ENCODE measurements around the gene PLXNA1.

The PLXNA1 gene

DNA sequence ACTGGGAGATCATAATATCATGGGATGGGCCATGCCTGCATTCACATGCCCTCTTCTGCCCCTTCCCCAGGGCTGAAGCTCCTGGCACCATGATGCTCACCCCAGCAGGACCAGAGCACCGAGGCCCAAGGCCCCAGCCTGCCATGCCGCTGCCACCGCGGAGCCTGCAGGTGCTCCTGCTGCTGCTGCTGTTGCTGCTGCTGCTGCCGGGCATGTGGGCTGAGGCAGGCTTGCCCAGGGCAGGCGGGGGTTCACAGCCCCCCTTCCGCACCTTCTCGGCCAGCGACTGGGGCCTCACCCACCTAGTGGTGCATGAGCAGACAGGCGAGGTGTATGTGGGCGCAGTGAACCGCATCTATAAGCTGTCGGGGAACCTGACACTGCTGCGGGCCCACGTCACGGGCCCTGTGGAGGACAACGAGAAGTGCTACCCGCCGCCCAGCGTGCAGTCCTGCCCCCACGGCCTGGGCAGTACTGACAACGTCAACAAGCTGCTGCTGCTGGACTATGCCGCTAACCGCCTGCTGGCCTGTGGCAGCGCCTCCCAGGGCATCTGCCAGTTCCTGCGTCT is 5.6 kb downstream of the PLXNA1 start:
- DNase-seq, result no peak

DNA sequence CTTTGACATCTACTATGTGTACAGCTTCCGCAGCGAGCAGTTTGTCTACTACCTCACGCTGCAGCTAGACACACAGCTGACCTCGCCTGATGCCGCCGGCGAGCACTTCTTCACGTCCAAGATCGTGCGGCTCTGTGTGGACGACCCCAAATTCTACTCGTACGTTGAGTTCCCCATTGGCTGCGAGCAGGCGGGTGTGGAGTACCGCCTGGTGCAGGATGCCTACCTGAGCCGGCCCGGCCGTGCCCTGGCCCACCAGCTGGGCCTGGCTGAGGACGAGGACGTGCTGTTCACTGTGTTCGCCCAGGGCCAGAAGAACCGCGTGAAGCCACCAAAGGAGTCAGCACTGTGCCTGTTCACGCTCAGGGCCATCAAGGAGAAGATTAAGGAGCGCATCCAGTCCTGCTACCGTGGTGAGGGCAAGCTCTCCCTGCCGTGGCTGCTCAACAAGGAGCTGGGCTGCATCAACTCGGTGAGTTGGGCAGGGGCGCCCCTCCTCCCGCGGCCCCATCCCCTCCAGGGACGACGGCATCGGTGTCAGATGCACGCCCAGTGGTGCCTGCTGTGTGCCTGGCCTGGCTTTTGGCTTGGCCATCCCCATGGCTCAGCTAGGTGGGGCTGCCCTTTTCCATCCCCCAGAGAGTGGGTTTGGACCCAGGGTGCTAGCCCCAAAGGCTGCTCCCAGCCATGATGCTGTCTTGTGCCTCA is 6.6 kb downstream of the PLXNA1 start:
- no peak for DNase-seq

DNA sequence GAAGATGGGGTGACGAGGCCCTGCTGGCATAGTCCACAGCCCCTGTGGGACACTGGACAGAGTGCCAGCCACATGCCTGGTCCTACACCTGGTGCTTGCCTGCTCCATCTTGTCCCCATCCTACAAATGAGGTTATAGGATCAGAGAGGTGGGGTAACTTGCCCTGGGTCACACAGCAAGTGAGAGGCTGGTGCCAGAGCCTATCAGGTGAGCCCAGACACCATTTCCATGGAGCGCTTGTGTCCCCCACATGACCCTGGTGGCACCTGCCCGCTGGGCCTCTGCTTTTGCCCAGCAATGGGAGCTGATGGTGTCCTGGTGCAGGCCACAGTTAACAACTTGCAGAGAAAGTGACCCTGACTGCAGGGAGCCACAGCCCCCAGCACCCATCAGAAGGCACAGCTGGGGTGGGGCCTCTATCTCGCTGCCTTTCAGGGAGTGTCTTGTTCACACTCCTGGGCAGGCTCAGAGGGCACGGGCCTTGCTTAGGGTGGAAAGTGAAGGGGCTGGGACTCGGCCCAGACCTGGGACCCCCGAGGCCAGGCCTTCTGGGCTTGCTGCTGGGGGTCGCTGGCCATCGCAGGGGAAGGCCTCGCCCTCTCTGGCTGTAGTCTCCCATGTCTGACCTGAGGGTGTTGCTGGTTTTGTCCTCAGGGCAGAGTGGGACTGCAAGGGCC is 7.2 kb downstream of the PLXNA1 start:
- DNase-seq, result no peak

DNA sequence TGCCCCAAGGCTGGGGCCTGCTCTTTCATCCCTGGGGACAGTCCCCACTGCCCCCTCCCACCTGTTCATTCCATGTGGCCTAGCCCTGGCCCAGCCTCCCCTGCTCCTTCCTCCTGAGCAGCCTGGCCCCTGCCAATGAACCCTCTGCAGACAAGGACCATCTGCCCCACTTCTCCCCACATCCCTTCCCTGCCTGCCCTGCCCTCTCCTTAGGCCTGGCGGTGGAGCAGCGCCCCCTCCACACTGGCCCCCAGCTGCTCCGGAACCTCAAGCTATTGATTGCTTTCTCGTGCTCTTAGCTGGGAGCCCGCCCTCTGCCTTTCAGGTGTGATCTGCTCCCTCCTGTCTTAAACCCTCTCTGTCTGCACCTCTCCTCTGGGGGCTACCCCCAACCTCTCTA is 8.0 kb downstream of the PLXNA1 start:
- no peak for DNase-seq

DNA sequence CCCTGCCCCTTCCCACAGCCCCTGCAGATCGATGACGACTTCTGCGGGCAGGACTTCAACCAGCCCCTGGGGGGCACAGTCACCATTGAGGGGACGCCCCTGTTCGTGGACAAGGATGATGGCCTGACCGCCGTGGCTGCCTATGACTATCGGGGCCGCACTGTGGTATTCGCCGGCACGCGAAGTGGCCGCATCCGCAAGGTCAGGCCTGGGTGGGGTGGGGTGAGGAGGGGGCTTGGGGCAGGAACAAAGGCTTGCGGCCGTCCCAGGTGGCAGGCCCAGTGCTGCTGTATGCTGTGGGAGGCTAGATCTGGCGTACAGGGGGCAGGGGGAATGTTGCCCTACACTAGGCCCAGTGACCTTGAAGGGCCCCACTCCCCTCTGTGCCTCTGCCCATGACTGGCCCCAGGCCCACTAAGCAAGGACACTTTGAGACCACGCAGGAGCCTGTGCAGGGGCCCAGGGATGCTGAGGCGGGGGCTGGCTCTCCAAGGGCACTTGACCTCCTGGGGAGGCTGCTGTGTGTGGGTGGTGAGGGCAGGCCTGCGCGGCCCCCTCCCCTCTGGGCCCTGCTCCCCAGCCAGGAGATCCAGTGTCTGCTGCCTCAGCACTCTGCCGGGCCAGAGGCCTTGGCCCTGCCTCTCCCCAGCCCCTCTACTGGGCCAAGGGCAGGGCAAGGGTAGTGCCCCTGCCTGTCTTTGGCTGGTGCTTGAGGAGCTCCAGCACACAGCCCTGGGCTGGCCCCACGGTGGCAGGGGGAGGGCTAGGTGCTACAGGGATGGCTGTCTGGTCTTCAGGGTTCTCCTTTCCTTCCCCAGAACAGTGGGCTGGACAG is 8.7 kb downstream of the PLXNA1 start:
- no peak for DNase-seq

DNA sequence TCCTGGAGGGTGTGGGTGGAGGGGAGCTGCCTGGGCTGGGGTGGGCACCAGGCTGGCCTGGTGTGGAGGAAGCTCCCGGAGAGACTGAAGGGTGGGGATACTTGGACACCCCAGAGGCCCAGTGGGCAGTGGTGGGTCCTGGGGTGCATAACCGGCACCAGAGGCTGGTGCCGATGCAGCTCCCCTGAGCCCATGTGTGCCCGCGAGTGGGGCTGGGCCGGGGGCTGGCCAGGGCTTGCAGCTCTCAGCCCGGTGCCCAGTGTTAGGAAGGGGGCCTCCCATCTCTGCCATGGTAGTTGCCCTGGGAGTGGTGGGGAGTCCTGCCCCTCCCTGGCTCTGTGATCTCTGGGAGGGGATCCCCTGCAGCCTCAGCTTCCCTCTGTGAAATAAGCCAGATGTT is 9.3 kb downstream of the PLXNA1 start:
- no peak for DNase-seq

DNA sequence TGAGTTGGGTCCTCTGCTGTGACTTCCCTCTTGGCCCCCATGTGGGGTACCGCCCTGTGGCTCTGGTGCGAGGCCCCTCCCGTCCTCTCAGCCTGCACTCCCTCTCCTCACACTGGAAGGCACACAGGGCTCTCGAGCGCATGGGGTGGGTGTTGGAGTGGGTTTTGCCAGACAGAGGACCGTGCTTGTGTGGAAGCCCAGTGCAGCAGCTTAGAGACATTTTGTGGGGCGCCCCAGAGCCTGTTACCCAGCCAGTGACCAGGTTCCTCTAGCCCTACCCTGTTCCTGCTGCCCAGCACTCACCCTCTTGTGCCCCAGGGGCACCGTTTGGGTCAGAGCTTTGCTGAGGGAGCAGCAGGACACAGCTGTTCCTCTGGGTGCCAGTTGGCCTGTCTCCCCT is 9.9 kb downstream of the PLXNA1 start:
- DNase-seq, result no peak

DNA sequence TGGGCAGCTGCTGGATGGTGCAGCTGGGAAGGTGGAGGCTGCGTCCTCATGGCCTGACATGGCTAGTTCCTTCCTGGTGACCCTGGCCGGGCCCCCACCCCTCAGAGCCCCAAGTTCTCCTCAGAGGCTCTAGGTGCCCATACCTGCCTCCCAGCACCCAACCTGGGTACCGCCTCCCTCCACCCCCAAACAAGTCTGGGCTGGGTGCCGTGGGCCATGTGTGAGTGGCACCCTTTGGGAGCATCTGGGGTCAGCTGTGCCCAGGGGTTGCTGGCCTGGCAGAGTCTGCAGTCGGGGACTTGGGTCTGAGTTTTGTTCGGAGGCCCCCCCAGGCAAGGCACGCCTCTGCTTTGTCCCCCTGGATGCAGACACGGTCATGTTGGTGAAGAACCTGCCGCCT is 10.5 kb downstream of the PLXNA1 start:
- no peak for DNase-seq

DNA sequence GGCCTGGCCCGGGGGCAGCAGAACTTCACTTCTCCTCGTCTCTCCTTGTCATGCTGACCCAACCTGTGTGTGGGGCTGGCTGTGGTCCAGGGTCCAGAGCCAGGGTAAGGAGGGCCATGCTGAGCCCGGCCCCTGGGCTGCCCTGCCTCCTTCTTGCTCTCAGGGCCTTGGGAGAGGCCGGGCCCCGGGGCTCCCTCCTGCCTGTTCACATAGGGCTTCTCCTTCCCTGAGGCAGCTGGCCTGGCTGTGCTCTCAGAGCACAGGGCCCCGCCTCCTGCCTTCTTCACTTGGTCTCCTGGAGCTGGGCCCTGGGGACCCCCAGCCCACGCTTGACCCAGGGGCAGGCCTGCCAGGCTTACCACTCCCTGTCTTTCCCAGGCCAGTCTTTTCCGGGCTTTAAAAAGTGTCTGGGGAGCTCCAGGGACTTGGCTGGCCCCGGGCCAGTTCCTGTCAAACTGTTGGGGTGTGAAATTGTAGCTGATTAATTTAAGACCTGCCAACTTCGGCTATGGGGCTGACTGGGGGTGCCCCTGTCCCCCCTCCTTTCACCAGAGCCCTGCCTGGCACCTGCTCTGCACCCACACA is 11.8 kb downstream of the PLXNA1 start:
- DNase-seq, result no peak

DNA sequence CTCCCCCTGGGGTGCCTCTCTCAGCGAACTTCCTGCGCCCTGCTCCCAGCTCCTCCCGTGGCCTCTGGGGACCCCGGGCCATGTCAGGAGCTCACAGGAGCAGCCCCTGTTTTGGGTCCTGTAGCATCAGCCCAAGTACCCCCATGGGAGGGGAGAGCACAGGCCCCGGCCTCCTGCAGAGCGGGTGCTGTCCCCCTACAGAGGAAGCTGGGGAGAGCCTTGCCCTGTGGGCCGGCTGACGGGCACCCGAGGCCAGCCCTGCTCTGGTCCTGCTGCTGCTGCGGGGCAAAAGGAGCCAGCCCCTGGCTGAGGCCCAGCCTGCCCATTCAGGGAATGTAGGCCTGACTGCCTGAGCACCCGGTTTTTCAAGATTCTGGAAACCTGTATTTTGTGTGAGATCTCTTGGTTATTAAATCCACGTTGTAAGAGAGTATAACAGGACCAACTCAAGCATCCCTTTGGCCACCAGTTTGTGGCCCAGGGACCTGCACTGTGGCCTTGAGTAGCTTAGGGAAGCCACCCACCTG is 12.4 kb downstream of the PLXNA1 start:
- no peak for DNase-seq

DNA sequence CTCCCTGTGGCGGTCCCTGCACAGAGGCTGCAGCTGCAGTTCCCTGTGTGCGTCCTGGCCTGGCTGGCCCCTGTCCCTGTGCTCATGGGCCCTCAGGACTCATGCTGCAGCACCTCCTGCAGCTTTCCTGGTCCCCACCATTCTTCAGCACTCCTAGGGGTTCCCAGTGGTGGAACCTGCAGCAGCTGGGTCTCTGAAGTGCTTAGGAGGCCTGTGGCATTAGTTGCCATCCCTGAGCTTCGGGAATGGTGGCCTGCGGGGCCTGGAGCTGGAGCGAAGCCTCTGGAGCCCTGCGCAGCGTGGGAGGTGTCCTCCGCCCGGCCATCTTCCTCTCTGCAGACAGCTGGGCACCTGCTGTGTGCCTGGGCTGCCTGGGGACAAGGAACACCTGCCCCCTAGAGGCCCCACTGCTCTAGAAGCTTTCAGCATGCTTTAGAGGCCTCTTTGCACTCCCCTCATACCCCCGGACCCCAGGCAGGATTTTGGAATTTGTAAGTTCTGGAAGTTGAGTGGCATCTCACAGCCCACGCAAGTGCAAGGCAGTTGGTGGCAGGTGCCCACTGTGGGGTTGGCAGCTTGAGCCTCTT is 13.1 kb downstream of the PLXNA1 start:
- DNase-seq, result no peak

DNA sequence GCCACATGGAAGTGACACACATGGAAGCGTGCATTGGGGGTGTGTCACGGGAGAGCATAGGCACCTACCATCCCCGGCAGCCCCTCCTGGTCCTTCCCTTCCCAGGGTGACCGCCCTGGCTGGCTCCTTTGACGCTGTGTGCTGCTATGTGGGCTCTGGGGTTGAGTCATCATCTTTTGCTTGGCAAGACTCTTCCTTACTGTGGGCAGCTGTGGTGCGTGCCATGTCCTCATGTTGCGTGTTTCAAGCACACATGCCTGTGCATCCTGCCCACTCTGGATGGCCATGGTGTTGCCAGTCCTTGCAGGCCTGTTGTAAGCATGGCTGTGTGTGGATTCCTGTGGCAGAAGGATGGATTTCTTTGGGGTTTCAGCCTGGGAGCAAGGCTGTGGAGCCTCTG is 14.0 kb downstream of the PLXNA1 start:
- no peak for DNase-seq

DNA sequence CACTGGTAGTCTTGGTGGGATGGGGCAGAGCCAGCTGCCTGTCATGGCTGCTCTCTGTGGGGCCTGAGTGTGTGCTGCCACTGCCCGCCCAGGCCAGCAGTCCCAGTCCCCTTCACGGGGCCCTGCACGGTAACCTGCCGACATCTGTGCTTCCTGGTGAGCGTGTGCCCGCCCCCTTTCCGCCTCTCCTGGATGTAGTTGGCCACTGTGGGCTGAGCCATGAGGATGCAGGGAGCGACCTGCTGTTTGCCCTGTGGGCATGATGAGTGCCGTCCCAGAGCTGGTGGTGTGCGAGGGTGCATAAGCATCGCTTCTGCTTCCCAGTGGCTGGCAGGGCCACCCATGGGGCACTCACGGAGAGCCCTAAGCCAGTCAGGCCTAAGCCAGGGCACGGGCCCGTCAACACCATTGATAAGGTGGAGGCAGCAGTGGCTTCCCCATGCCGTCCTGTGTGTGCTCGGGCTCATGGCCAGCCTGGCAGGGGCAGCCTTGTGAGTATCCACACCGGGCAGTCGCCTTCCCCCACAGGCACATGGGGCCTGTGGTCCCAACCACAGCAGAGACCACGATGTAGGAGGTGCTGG is 14.6 kb downstream of the PLXNA1 start:
- DNase-seq, result no peak

DNA sequence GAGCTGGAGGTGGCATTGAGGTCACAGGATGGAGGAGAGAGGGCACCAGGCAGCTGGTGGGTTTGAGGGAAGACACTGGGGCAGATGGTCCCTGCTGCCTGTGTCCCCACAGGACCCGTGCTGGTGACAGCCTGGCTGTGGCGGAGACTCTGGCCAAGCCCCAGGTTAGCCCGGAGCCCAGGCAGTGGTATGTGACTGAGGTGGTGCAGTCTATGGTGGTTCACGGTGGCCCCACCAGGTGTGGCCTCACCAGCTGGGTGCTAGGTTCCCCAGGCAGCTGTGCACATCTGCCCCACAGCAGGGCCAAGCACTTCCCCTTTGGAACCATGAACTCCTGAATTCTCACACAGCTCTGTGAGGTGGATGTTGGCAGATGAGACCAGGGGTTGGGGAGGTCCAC is 15.4 kb downstream of the PLXNA1 start:
- DNase-seq, result no peak

DNA sequence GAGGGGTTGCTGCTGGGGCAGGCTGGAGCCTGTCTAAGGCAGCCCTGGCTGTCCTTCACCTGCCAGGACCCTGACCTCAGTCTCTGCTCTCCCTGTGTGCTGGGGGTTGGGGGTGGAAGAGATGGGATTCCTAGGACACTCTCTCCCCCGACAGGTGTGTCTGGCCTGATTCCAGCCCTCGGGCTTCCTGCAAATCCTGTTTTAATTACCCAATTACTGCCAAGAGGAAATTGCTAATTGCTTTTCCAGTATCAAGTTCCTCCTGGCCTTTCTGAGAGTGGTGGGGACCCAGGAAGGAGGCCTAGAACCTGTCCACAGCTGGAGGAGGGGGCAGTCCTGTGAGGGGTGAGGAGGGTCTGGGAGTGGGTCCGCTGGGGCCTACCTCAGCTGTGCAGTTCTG is 15.8 kb downstream of the PLXNA1 start:
- no peak for DNase-seq

DNA sequence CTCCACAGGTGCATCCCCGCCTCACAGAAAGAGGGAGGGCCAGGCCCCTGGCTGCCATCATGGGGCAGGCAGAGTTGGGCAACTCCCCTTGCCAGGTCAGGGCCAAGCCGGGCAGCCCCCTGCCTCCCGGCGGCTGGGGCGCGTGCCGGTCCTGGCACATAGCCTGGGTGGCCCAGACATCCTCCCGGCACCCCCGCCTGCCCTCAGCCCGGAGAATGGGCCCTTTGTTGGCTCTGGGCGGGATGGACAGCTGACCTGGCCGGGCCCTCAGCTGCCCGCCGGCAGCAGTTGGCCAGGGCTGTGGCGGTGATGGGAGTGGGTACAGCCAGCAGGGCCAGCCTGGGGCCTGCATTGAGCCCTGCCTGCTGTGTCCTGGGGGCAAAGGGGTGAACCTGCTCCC is 16.5 kb downstream of the PLXNA1 start:
- DNase-seq, result no peak

DNA sequence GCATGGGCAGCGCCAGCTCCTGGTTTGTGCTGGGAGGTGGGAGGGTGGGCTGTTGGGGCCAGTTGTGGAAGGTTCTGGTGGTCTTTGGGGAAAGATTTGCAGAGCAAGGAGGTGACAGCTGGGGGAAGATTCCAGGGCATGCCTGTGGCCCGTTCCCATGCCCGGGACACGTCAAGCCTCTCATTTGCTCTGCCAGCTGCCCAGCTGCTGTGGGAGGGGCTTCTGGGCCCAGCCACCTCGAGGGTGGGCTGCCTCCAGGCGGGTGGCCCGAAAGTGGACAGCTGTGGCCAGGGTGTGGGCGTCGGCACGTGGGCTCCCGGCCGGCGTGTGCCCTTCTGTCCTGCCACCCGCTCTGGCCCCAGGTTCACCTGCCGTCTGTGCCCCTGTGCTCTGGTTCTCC is 17.2 kb downstream of the PLXNA1 start:
- no peak for DNase-seq

DNA sequence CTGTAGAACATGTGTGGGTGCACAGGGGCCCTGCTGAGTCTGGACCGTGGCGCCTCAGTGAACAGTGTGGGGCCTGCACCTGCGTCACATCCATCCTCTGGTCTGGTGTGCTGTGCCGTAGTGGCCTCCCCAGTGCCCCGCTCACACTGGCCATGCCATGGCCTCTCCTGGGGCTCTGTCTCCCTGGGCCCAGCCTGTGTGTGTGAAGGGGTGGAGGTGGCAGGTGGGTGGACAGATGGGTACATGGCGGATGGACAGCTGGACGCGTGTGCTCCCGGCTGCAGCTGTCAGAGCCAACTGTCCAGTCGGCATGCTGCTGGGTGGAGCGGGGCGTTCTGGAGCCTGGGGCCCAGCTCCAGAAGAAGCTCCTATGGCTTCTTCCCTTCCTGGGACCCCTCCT is 17.8 kb downstream of the PLXNA1 start:
- no peak for DNase-seq

DNA sequence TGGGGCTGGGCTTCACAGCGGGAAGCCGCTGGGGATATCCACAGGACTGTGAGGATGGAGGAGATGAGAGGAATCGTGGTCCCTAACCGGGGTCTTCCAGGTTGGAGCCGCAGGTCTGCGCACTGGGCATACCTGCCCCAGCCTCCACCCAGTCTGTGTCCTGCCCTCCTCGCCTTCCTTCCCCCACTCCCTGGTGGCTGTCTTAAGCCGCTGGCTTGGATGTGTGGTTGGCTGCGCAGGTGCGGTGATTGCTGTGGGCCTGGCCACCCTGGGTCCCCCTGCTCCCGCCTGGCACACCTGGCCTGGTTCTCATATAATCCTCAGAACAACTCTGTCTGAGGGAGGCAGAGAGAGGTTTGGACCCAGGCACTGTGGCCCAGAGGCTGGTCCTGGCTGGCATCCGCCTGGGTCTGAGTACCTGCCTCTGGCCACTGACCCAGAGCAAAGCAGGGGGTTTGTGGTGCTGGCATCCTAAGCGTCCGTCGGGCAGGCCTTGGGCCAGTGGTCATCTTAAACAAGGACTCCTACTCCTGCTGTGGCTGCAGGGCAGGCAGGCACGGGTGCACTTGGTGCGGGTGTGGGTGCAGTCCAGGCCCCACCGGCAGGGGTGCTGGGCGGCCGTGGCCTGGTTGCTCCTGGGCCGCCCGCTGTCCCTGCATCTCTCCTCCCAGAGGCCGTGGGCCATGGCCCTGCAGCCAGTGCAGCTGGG is 18.7 kb downstream of the PLXNA1 start:
- DNase-seq, result no peak

DNA sequence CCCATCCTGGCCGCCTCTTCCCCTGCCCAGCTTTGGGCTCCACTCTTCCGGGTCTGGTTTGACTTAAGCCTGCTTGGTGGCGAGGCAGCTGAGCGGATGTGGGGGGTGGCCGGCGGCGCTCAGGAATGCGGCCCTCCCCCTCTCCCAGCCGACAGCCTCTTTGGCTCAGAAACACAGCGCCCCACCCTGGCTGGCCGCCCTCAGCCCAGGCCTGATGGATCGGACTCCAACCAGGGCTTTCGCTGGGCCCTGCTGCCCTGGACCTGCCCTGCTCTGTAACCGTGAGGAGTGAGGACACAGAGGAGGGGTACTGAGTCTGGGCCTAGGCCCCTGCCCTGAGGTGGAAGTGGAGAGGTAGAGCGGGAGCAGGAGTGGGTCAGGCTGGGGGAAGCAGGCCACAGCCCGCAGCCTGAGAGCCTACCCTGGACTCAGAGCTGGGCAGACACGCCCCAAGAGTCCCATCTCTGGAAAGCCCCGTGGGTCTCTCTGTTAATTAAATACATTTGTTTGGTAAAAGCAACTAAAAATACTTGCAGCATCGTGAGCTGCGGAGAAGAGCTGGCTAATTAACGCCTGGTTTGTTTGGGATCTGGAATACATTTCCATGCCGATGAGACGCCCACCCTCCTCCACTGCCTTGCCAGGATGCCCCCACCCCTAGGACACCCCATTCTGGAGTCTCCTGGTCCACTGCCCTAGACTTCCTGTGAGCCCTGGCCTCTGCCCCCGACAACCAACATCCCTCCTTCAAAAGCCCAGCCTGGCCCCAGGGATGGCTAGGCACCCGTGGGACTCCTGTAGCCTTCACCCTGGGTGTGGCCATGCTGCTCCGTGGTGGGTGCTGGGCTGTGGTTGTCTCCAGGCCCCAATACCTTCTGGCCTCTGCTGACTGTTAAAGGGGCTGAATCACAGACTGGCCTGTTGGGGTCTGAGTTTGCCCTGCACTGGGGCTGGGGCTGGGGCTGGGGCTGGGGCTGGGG is 19.6 kb downstream of the PLXNA1 start:
- DNase-seq, result no peak

Measured in activated CD8-positive, alpha-beta memory T cell treated with anti-CD3 and anti-CD28 coated beads for 24 hours (primary cell).